GM12892 (cell line): ENCODE results near the gene MTSS2.

Experiments
- DNase-seq: peaks from one replicate; pipeline ENCODE4 v3.0.0; 2011; ENCODE audit not compliant: insufficient read length
- FAIRE-seq: peaks from 2 replicates; lab custom pipeline; 2011; peaks lifted over from hg19 to GRCh38; lab: Jason Lieb, UNC
- POLR2A ChIP-seq: IDR thresholded peaks from 2 replicates; pipeline ENCODE4 v1.6.1; 2011; ENCODE audit warnings: low read depth, low read length, control low read depth
- POLR2AphosphoS5 ChIP-seq: IDR thresholded peaks from 2 replicates; pipeline ENCODE4 v1.6.1; 2011; ENCODE audit warnings: low read depth, low read length, control low read depth
- TAF1 ChIP-seq: IDR thresholded peaks from 2 replicates; pipeline ENCODE4 v1.6.1; 2011; ENCODE audit warnings: low read depth, mild to moderate bottlenecking, control low read depth, low read length, borderline replicate concordance

The MTSS2 gene

DNA sequence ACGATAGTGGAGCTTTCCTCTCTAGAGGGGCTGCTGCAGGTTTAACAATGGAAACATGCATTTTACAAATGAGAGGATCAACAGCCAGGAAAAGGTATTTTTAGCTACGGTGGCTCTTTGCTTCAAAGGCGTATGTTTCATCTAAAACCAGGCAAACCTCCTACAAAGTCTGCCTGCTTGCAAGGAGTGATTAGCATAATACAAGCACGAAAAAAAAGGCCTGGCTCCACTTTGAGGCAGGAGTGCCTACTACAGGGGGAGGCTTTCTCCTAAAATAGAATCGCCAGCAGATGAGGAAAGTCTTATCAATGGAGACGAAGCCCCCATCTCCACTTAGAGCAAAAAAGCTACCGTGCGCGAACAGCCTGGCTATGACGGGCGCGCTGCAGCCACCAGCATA is 27.1 kb upstream of the MTSS2 start:
- DNase-seq (no peak), FAIRE-seq (no peak)
- TF ChIP-seq POLR2A = no peak
- TF ChIP-seq POLR2AphosphoS5 = no peak
- TF ChIP-seq TAF1 = no peak

DNA sequence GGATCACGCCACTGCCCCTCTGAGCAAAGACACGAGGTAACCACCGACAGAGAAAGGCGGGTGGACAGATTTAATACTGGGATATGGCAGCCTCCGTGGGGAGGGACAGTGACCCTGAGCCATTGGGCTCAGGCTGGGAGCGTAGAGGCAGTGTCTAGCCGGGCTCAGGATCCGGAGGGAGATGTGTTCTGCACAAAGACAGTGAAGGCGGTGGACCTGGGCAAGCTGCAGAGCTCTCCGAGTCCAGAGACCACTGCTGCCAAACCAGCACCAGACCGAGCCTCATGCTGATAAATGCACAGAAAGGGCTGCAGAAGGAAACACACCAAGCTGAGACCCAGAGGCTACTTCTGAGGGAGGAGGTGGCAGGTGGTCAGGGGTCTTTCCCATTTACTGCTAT is 26.5 kb upstream of the MTSS2 start:
- FAIRE-seq (no peak), DNase-seq (no peak)
- TF ChIP-seq TAF1 (no peak), POLR2AphosphoS5 (no peak), POLR2A (no peak)

DNA sequence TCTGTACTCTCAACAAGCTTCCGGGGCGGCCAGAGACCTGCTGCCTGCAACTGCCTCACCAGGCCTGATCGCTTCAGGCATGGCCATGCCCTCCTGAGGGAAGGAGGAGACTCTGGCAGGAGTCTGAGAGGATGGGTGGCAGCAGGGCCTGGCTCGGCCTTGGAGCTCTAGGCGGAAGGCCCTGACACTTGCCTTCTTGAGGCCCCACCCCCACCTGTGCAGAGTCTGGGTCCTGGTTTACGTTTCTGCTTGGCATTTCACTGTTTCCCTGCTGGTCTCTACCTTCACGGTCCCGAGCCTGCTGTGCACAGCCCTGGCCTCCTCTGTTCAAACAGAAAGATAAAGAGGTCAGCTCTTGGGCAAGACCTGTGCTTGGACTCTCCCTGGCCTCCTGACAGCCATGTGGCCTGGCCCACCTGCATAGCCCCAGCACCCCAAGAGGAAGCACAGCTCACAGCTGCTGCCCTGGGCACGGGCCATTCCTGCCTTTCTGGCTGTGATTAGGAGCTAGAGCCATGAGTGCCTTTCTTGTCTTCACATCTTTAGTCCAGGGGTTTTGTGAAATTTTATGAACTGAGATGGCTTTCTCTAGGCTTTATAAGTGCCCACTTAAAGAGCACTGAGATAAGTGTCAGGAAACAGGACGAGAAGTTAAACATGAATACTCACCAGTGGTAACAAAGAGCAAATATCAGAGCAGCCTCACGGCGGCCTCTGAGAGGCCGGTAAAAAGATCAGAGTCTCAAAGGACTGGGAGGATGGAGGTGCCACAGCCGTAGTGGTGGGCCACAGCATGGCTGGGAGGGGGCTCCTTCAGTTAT is 25.6 kb upstream of the MTSS2 start:
- TF ChIP-seq POLR2A = no peak
- no peak for TF ChIP-seq TAF1
- TF ChIP-seq POLR2AphosphoS5 = no peak
- no peak for FAIRE-seq

DNA sequence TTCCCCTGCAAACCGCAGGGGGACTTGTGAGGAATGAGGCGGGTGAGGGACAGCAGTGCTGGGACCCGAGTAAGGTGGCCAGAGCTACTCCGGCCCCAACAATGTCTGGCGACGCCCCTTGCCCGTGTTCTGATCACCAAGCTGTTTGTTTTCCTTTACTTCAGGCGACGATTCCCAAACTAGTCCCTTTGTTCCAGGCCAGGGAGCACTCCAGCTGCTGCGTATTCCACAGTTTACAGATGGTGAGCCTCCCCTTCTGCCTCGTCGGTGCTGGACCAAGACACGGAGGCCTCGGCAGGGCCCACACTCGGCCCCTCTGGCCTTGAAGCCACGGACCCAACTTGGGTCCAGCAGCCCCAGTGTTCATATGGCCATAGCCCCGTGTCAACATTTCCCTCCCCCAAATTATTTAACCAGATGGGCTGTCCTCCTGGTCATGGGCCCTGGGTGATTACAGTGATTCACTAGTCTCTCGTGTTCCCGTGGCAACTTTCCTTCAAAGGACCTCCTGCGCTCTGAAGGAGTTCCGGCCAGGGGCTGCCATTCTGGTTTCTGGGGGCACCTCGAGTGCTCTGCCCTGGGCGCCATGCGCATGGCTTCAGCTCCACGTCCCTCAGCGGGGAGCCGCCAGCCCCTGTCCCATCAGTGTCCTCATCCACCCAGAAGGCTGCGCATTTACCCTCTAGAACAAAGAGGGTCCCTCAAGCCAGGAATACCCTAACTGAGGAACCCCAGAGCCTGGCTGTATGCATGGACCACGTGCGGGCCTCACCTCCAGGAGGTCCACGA is 24.8 kb upstream of the MTSS2 start:
- DNase-seq = no peak
- TF ChIP-seq POLR2AphosphoS5 = no peak
- no peak for TF ChIP-seq TAF1
- no peak for TF ChIP-seq POLR2A
- no peak for FAIRE-seq

More for the DNA sequence above, 25.6 kb upstream of the MTSS2 start:
- DNase-seq = no peak

DNA sequence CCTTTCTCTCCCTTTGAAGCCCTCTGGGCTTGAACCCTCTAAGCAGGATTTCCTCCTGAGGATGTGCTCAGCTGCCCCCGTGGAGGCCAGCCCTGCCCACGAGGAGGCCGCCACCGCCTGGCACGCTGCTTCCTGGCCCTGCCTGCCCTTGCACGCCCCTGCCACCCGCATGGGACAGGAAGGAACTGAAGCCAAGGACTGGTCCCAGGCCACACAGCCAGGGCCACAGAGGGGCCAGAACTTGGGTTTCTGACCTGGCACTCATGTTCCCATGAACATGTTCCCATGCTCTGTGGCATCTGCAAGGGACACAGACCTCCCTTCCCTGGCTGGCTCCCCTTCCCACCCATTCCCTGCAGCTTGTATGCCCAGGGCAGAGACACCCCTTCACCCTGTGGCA is 24.1 kb upstream of the MTSS2 start:
- TF ChIP-seq TAF1 (no peak), POLR2A (no peak), POLR2AphosphoS5 (no peak)
- FAIRE-seq (no peak), DNase-seq (no peak)

DNA sequence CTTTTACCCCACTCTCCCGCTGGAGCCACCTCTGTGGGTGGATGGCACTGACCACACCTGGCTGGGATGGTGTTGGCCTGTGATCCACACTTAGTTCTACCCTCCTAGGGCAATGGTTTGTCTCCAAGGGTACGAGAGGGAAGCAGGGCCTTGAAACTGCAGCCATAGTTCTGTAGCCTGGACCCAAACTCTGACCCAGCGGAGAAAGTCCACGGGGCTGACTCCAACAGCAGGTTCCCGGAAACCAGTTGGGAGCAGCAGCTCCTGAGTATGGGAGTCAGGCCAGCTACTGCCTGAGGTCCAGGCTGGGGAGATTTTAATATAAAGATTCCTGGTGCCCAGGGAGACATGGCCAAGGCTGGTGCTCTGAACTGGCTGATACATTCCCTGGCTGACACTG is 23.6 kb upstream of the MTSS2 start:
- FAIRE-seq (no peak), DNase-seq (no peak)
- TF ChIP-seq POLR2AphosphoS5 = no peak
- no peak for TF ChIP-seq TAF1
- TF ChIP-seq POLR2A = no peak

DNA sequence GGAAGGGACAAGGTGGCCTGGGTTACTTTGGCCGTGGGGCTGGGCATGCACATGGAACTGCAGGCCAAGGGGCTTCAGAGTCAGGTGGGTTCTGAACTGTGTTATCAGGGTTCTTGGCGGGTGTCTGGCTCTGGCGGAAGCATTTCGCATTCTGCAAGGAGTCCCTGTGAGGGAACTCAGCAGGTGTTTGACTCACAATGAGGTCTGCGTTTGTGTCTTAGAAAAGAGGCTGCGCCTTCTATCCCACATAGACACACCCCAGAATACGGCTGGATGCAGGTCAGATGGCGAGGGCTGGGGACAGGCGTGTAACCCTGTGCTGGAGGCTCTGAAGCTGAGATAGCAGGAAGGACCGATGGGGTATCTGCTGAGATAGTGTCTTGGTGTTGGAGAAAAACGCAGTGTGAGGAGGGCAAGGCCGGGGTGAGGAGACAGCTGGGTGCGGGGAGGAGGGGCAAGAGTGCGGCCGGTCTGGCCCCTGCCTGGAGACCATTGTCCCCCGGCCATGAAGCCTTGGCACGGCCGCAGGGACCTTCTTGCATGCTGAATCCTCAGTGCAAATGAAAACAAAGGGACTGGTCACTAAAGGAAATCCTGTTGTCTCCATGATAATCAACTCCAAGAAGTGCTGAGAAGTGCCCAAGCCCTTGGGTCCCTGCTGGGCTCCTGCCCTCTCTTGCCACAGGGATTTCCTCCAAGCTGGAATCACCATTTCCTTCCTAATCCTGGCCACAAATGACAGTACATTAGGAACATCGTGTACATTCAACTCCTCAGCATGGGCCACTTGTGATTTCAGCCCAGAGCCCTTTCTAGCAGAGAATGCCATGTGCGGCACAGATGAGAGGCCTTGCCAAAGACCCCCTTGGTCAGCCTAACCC is 22.8 kb upstream of the MTSS2 start:
- no peak for TF ChIP-seq POLR2AphosphoS5
- FAIRE-seq (no peak), DNase-seq (no peak)

DNA sequence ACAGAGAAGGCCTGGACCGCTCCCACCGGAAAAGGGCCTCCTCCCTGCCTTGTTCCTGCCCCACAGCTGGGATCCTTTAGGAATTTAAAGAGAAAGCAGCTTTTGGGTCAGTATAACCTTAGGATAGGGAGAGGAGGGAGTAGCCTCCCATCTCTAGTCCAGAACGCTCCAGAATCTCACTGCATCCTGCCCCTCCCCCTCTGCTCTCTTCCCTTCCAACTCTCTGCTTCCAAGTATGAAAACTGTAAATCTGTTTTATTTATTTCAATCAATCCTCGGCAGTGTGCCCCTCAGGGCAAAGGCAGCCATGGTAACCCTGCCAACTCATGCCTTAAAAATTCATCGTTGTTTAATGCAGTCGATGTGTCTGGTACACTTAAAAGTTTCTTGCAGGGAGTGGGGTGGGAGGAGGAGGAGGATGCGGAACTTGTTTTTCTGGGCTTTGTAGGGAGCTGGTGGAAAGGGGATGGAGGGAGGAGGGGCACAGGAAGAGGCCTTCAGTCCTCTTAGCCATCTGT is 21.2 kb upstream of the MTSS2 start:
- DNase-seq (no peak), FAIRE-seq (no peak)
- TF ChIP-seq TAF1 = no peak
- no peak for TF ChIP-seq POLR2A
- TF ChIP-seq POLR2AphosphoS5 = no peak

DNA sequence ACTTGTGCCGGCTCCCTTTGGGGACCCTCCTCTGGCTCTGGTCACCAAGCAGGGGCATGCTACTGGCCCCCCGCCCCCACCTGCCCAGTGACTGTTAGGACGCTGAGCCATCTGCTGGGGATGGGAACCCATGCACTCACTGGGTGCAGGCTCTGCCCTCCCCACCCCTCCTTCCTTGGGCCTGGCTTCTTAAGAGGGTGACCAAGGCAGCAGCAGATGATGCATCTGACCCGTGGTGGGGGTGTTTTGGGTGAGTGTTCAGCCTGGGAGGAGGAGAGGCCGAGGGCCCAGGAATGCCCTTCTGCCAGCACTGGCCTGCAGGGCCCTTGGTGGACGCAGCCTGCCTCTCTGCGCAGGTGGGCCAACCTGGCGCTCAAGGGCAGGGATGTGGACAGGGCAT is 19.2 kb upstream of the MTSS2 start:
- no peak for TF ChIP-seq POLR2A
- TF ChIP-seq TAF1 = no peak
- TF ChIP-seq POLR2AphosphoS5 = no peak
- DNase-seq (no peak), FAIRE-seq (no peak)

DNA sequence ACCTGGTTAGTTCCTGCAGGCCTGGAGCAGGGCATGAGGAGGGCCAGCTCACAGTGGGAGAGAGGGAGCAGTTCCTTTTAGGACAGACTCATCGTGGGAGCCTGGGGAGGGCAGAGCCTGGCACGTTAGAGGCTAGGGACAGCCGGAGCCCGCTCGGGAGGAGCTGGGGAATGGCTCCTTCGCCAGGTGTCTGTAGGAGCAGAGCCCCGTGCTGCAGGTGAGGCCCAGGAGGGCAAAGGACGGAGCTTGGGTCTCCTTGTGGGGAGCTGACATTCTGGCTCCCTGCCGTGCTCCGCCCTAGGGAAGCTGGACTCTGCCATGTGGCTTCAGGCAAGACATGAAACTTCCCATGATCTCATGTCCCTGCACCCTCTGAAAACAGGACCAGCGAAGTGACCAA is 18.7 kb upstream of the MTSS2 start:
- no peak for TF ChIP-seq POLR2A
- TF ChIP-seq POLR2AphosphoS5 = no peak
- TF ChIP-seq TAF1 = no peak
- no peak for FAIRE-seq
- no peak for DNase-seq
